K562 treated with DMSO at 1 percent for 4 hours (cell line): Measurements from ENCODE around the gene TBC1D3C. TPM values are rescaled to one million over a fixed set of nuclear protein-coding genes. Genes with fewer than 3 reads are reported as not detected.

Source experiments
- total RNA-seq: library from RNA; unstranded; fragments of 300-600 nt; gene quantifications from 2 replicates; pipeline ENCODE4 v1.2.3, GENCODE V29; 2022; ENCODE audit not compliant: insufficient read depth

The TBC1D3C gene
- total RNA-seq: not detected in 2 replicates

DNA sequence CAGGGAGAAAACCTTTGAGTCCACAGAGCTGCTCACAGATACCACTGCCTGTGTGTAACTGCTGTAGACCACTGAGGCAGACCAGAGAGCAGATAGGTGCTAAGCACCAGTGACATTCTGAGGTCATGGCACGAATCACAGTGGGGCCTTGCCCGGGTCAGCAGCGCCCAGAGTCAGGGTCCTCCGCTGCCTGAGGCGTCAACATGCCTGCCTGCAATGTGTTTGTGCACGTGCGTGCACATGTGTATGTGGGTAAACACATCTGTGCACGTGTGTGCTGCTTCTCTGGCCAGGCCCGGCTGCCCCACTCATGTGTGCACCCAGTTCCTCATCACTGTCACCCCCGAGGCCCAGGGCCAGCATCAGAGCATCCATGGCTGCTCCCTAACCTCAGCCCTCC, at the start of gene TBC1D3C:
TSS of gene TBC1D3C (minus strand) at position 101 of the 400 bp plus-strand sequence. CDS start 1,568 bp downstream, outside the sequence.

Other genes starting within 250 kb of the TBC1D3C start
- not detected in 2 replicates for gene TBC1D3K, start 144.2 kb downstream of the TBC1D3C start, total RNA-seq
- gene TBC1D3L, start 79.6 kb downstream of the TBC1D3C start, total RNA-seq: 1.3 TPM in 1 of 2 replicates, not detected in the other
- gene TBC1D3D, start 64.7 kb downstream of the TBC1D3C start, total RNA-seq: 1.1 TPM in 1 of 2 replicates, not detected in the other
- not detected in 2 replicates for gene TBC1D3E, start 59.3 kb upstream of the TBC1D3C start, total RNA-seq
- 1.2 and 2.8 TPM in 2 replicates for gene TBC1D3, start 123.9 kb upstream of the TBC1D3C start, total RNA-seq
- 56.9 and 60.3 TPM in 2 replicates for gene MRPL45, start 228.5 kb upstream of the TBC1D3C start, total RNA-seq